GM18909 (cell line): ENCODE measurements around the gene MYOZ1.
A peak's percentile ranks its signal among the peaks of the same experiment; 100 is the strongest.
"Not testable (repeated sequence)": the region's sequence is repeated elsewhere in the genome, so short reads cannot be mapped to it uniquely, and the experiment has no call there.

Experiments
- ATAC-seq: cut with Tn5 transposase; IDR thresholded peaks from one replicate; pipeline ENCODE4 v1.9.1; 2021; ENCODE audit warnings: mild to moderate bottlenecking; ENCODE audit not compliant: unreplicated experiment, poor library complexity

Gene MYOZ1

GRCh38 chr10:73647875-73648651 lies 6.8 kb upstream of the MYOZ1 start:
- no peak for ATAC-seq

- ATAC-seq = no peak
Observed at GRCh38 chr10:73647211-73647874, 6.1 kb upstream of the MYOZ1 start.

- ATAC-seq = no peak
Observed at GRCh38 chr10:73646598-73647041, 5.3 kb upstream of the MYOZ1 start.

GRCh38 chr10:73645251-73645650 lies 4.0 kb upstream of the MYOZ1 start:
- ATAC-seq = no peak

GRCh38 chr10:73644767-73645166 lies 3.5 kb upstream of the MYOZ1 start:
- ATAC-seq = no peak

GRCh38 chr10:73644015-73644743 lies 2.9 kb upstream of the MYOZ1 start:
- peak; percentile 51 for ATAC-seq

- no peak for ATAC-seq
Observed at GRCh38 chr10:73643362-73643761, 2.1 kb upstream of the MYOZ1 start.

GRCh38 chr10:73639286-73639685 lies 2.0 kb downstream of the MYOZ1 start:
- no peak for ATAC-seq

GRCh38 chr10:73635781-73636180 lies 5.5 kb downstream of the MYOZ1 start:
- no peak for ATAC-seq

- ATAC-seq = no peak
Observed at GRCh38 chr10:73634421-73634820, 6.9 kb downstream of the MYOZ1 start.

GRCh38 chr10:73629165-73629564 lies 12.1 kb downstream of the MYOZ1 start:
- ATAC-seq = no peak

GRCh38 chr10:73628405-73628804 lies 12.9 kb downstream of the MYOZ1 start:
- ATAC-seq = no peak

GRCh38 chr10:73627300-73627699 lies 14.0 kb downstream of the MYOZ1 start:
- no peak for ATAC-seq

- peak; percentile 96 for ATAC-seq
Observed at GRCh38 chr10:73625884-73626752, 15.2 kb downstream of the MYOZ1 start.

- peak; percentile 42 for ATAC-seq
Observed at GRCh38 chr10:73625004-73625883, 16.0 kb downstream of the MYOZ1 start.

GRCh38 chr10:73623056-73623455 lies 18.2 kb downstream of the MYOZ1 start:
- ATAC-seq = no peak

- ATAC-seq = not testable (repeated sequence)
Observed at GRCh38 chr10:73620974-73621373, 20.3 kb downstream of the MYOZ1 start.

GRCh38 chr10:73617143-73617542 lies 24.1 kb downstream of the MYOZ1 start:
- ATAC-seq = not testable (repeated sequence)

GRCh38 chr10:73614720-73615119 lies 26.6 kb downstream of the MYOZ1 start:
- ATAC-seq = no peak
